H7 (cell line): ENCODE data around the gene CEL. TPM values are rescaled to one million over a fixed set of nuclear protein-coding genes. Genes with fewer than 3 reads are reported as not detected.

Source experiments
- DNase-seq: peaks from one replicate; pipeline ENCODE4 v3.0.0; 2012
- H3K27me3 ChIP-seq: 2 replicates; pipeline ENCODE4 v1.6.0; 2011; ENCODE audit warnings: mild to moderate bottlenecking, low read length; ENCODE audit not compliant: control insufficient read depth, insufficient read depth
- H3K36me3 ChIP-seq: replicated peaks from 2 replicates; pipeline ENCODE4 v1.5.1; 2011; ENCODE audit warnings: low read length; ENCODE audit not compliant: control insufficient read depth, insufficient read depth
- H3K4me3 ChIP-seq: 2 replicates; pipeline ENCODE4 v1.5.1; 2011; ENCODE audit warnings: low read depth, mild to moderate bottlenecking, control low read depth, low read length, moderate library complexity; ENCODE audit not compliant: insufficient read depth
- total RNA-seq: library from RNA; depleted of rRNA; stranded (reverse); fragments of >200 nt; shearing (Covaris generic); gene quantifications from 2 replicates; pipeline ENCODE4 v1.2.3, GENCODE V29; 2014; rRNA removed

Gene CEL
- total RNA-seq, 1 experiment from 2014 or later, result 0.87 TPM

DNA sequence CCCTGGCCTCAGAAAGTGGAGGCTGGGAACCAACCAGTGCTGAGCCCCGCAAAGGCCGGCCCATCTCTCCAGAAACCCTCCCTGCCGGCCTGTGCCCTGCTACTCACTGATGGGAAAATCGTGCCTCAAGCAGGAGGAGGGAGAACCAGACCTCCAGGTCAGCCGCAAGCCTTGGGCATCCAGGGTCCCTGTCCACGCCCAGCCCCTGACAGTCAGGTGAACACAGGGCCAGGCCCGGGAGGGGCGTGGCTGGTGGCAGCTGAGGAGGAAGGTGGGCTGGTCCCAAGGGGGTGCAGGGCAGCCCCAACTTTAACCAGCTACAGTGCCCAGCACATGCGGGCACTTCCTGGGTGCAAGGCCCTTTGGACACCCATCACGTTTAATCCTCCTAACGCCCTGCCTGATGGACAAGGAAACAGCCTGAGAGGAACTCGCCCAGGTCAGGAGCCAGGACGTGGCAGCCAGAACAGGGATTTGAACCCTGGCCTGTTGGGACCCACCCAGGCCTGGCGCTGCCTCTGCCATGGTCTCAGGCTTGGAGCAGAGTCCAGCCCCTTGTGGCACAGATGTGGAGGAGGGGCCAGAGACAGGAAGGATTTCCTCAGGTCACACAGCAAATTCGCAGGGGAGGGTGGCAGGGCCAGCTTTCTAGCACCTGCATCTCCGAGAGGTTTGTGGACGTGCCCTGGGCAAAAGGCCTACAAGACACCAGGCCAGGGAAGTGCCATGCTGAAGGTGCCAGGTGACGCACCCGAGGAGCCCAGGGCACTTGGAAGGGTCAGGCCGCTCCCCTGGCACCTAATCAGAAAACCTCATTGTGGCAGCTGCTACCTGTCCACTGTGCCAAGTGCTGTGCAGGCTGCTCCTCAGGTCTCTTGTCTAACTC, 54.8 kb downstream of the CEL start:
- Histone ChIP-seq H3K27me3 (peaks cover 11% of the 10 kb centered on the region), H3K4me3 (no peak overlapping the region), H3K36me3 (no peaks in the 10 kb centered on the region)
- no peak for DNase-seq

- H3K4me3 ChIP-seq, result no peak overlapping the region
- no peak for DNase-seq
- H3K36me3 ChIP-seq, result no peaks in the 10 kb centered on the region
- H3K27me3 ChIP-seq, result peaks cover 11% of the 10 kb centered on the region
These were observed 55.7 kb downstream of the CEL start for GRCh38 chr9:133117271-133118178.

- Histone ChIP-seq H3K27me3 (peaks cover 11% of the 10 kb centered on the region), H3K4me3 (no peak overlapping the region), H3K36me3 (no peaks in the 10 kb centered on the region)
- DNase-seq, result no peak
These were observed 56.4 kb downstream of the CEL start for GRCh38 chr9:133118179-133118520.

DNA sequence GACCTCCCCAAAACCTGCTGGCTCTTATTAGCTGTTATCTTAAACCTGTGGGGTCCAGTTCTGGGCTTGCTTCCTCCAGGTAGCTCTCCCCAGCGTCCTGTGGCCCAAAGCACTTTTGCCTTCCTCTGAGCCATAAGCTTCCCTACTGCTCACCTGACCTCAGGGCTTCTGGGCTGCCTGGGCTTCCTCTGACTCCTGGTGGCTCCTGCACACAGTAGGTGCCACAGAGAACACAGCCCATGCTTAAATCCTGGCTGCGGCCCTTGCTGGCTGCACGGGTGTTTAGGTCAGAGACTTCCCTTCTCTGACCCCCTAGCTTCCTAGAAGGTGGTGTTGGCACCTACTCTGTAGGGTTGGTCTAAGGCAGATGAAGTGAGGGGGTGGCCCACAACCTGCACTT, 56.8 kb downstream of the CEL start:
- Histone ChIP-seq H3K36me3 (no peaks in the 10 kb centered on the region), H3K4me3 (no peak overlapping the region), H3K27me3 (peaks cover 11% of the 10 kb centered on the region)
- no peak for DNase-seq

GRCh38 chr9:133119103-133119845, 57.5 kb downstream of the CEL start:
- Histone ChIP-seq H3K27me3 (peaks cover 11% of the 10 kb centered on the region), H3K36me3 (no peaks in the 10 kb centered on the region), H3K4me3 (no peak overlapping the region)
- peak; percentile 76 for DNase-seq

GRCh38 chr9:133119846-133120500, 58.2 kb downstream of the CEL start:
- Histone ChIP-seq H3K27me3 (peaks cover 11% of the 10 kb centered on the region), H3K36me3 (no peaks in the 10 kb centered on the region), H3K4me3 (peak overlapping the region; percentile 62; the same call in 1 of the 2 replicates)
- DNase-seq, result peak; percentile 75

- Histone ChIP-seq H3K27me3 (peaks cover 11% of the 10 kb centered on the region), H3K36me3 (no peaks in the 10 kb centered on the region), H3K4me3 (peak overlapping the region; percentile 62)
- DNase-seq, result peak; percentile 86
These were observed 58.9 kb downstream of the CEL start for GRCh38 chr9:133120501-133121197.

Other genes starting within 250 kb of the CEL start
- 0.24 and 0.37 TPM in 2 replicates for gene AK8, start 183.7 kb upstream of the CEL start, total RNA-seq
- gene SPACA9, start 183.1 kb upstream of the CEL start, total RNA-seq, result 0.67 and 0.80 TPM in 2 replicates
- 36.8 and 39.0 TPM in 2 replicates for gene TSC1, start 117.4 kb upstream of the CEL start, total RNA-seq
- gene GFI1B, start 83.3 kb upstream of the CEL start, total RNA-seq, result 0.52 TPM in 1 of 2 replicates, not detected in the other
- 131 and 133 TPM in 2 replicates for gene GTF3C5, start 31.0 kb upstream of the CEL start, total RNA-seq
- 24.4 and 24.6 TPM in 2 replicates for gene RALGDS, start 59.3 kb downstream of the CEL start, total RNA-seq
- 6.8 and 7.5 TPM in 2 replicates for gene GBGT1, start 101.9 kb downstream of the CEL start, total RNA-seq
- not detected in 2 replicates for gene OBP2B, start 147.3 kb downstream of the CEL start, total RNA-seq
- 0.63 TPM in 1 of 2 replicates, not detected in the other for gene ABO, start 213.2 kb downstream of the CEL start, total RNA-seq